ENCODE results near the gene PHLPP1. TPM values are rescaled to one million over a fixed set of nuclear protein-coding genes. Genes with fewer than 3 reads are reported as not detected.

Gene PHLPP1
- total and polyA plus RNA-seq, 2 donors = 3.2 to 4.5 TPM

Other genes with a start within 250 kb of the PHLPP1 start
- gene ZCCHC2, start 192.5 kb upstream of the PHLPP1 start, total RNA-seq = 12.8 TPM
- 10.7 TPM for gene ZCCHC2, start 192.5 kb upstream of the PHLPP1 start, polyA plus RNA-seq